Psoas muscle (tissue), 8 donors: ENCODE results near the gene RALGPS2. TPM values are rescaled to one million over a fixed set of nuclear protein-coding genes. Genes with fewer than 3 reads are reported as not detected.
"Not testable (repeated sequence)": the region's sequence is repeated elsewhere in the genome, so short reads cannot be mapped to it uniquely, and the experiment has no call there.

Experiments
- ATAC-seq, 4 donors: fragments of 200-7000 bp; cut with Tn5 transposase; one replicate each; pipeline ENCODE4 v1.9.1; 2020; ENCODE audit warnings: moderate library complexity in 3 of 4, mild to moderate bottlenecking in 2 of 4
- DNase-seq, 2 donors: peaks; one replicate each; pipeline ENCODE4 v3.0.0-alpha.2; 2020
- H3K27ac ChIP-seq: fragments of 200-600 bp; one replicate; pipeline ENCODE4 v1.8.0; 2022
- H3K27me3 ChIP-seq, 3 donors: fragments of 200-600 bp in 1 of 3; one replicate each; pipeline versions ENCODE4 v1.6.1 to v1.8.0; 2013 to 2022; ENCODE audit warnings: low read length in 2 of 3, mild to moderate bottlenecking in 2 of 3, moderate library complexity in 1 of 3; ENCODE audit not compliant: insufficient read depth in 3 of 3
- H3K36me3 ChIP-seq, 2 donors: fragments of 200-600 bp in 1 of 2; one replicate each; pipeline versions ENCODE4 v1.6.1 to v1.8.0; 2013 to 2022; ENCODE audit warnings: low read depth in 1 of 2, mild to moderate bottlenecking in 1 of 2, moderate library complexity in 1 of 2; ENCODE audit not compliant: insufficient read depth in 1 of 2
- H3K4me1 ChIP-seq: fragments of 200-600 bp; one replicate; pipeline ENCODE4 v1.8.0; 2022
- H3K4me3 ChIP-seq: fragments of 200-600 bp; one replicate; pipeline ENCODE4 v1.8.0; 2022; ENCODE audit warnings: mild to moderate bottlenecking
- H3K9me3 ChIP-seq: fragments of 200-600 bp; one replicate; pipeline ENCODE4 v1.8.0; 2022
- WGBS, 3 donors: extraction: QIAGEN DNeasy Blood & Tissue Kit; methylation state at CpG; one replicate each; pipeline versions ENCODE4 v1.1.6 to v1.1.7; 2013; 5-methylcytosine and 5-hydroxymethylcytosine counted together
- intact Hi-C, 2 donors: fragments of 100-400 bp; cut with DNase I; formaldehyde crosslinking; loops; one replicate each; pipeline versions ENCODE4 v1.11.0 to v1.14.2; 2022
- polyA plus RNA-seq, 3 donors: library from polyadenylated mRNA; stranded (reverse); fragments of 200-250 nt; gene quantifications; one replicate each; pipeline ENCODE4 v1.2.3, GENCODE V29; 2013
- total RNA-seq, 4 donors: library from RNA; stranded (reverse); fragmentation: NEBNext Ultra II Directional in 2 of 4; extraction: Animal tissue kit (Norgen Biotek cat#: 25700) in 2 of 4; gene quantifications; one replicate each; pipeline versions ENCODE4 v1.2.1 to v1.2.4, GENCODE V29; 2021 to 2023
- TF ChIP-seq, protein P1 (sequence below): fragments of 200-600 bp; IDR thresholded peaks from one replicate; pipeline ENCODE4 v1.8.0; 2022; ENCODE audit warnings: antibody characterized with exemption
- donor health status: healthy with polysubstance abuse.
- donor health status: DM: no; HTN: no; CAD: no; lungs with moderate emphysema.
- donor health status: Bipolar disorder and iron deficiency.
- donor health status: healthy.
- donor health status: DM: yes; HTN: yes; CAD: no.
- donor health status: DM: no; HTN: no; CAD: no.
- donor health status: DM: no; HTN: no; CAD: no.
- donor health status: DM: yes; HTN: yes; CAD: no.

RALGPS2 gene
- total and polyA plus RNA-seq, 7 donors, result 0.69 to 6.2 (median 2.4) TPM

DNA sequence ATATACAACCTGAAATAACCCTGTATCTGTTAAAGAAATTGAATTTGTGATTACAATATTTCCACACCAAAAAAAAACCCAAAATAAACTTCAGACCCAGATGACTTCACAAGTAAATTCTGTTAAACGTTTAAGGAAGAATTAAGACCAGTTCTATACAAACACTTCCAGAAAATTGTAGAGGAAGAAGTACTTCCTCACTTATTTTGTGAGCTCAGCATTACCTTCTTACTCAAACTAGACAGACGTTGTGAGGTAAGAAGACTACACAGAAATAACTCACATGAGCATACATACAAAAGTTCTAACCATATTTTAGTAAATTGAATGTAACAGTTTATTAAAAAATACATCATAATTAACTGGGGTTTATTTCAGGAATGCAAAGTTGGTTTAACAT lies 18.8 kb downstream of the RALGPS2 start:
- intact Hi-C loops, result no loop called here

DNA sequence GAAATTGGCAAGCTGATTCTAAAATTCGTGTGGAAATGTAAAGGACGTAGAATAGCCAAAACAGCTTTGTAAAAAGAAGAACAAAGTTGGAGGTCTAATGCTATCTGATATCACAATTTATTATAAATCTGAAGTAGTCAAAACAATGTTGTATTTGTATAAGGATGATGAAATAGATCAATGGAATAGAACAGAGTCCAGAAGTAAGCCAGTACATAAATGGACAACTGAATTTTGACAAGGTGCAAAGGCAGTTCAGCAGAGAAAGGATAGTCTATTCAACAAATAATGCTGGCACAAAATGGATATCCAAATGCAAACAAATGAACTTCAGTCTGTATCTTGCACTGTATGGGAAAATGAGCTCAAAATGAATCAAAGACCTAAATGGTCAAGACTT lies 20.2 kb downstream of the RALGPS2 start:
- WGBS, 3 donors, result 80 to 87% (median 83%) methylated on average over 2 of the region's 2 CpGs
- Histone ChIP-seq H3K36me3 (no peaks in the 10 kb centered on the region), H3K27me3 (no peaks in the 10 kb centered on the region), H3K4me1 (no peaks in the 10 kb centered on the region), H3K27ac (no peak overlapping the region), H3K4me3 (no peak overlapping the region), H3K9me3 (no peaks in the 10 kb centered on the region)
- ATAC-seq (no peak), DNase-seq (no peak)
- TF ChIP-seq, protein P1, sequence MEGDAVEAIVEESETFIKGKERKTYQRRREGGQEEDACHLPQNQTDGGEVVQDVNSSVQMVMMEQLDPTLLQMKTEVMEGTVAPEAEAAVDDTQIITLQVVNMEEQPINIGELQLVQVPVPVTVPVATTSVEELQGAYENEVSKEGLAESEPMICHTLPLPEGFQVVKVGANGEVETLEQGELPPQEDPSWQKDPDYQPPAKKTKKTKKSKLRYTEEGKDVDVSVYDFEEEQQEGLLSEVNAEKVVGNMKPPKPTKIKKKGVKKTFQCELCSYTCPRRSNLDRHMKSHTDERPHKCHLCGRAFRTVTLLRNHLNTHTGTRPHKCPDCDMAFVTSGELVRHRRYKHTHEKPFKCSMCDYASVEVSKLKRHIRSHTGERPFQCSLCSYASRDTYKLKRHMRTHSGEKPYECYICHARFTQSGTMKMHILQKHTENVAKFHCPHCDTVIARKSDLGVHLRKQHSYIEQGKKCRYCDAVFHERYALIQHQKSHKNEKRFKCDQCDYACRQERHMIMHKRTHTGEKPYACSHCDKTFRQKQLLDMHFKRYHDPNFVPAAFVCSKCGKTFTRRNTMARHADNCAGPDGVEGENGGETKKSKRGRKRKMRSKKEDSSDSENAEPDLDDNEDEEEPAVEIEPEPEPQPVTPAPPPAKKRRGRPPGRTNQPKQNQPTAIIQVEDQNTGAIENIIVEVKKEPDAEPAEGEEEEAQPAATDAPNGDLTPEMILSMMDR, result no peak
- intact Hi-C loops, result no loop called here

More for the DNA sequence above, 18.8 kb downstream of the RALGPS2 start:
- TF ChIP-seq, protein P1, result no peak
- Histone ChIP-seq H3K36me3 (no peaks in the 10 kb centered on the region), H3K4me1 (no peaks in the 10 kb centered on the region), H3K27me3 (no peaks in the 10 kb centered on the region), H3K4me3 (no peak overlapping the region), H3K9me3 (no peaks in the 10 kb centered on the region), H3K27ac (no peak overlapping the region)
- WGBS, 3 donors, result 84 to 87% (median 84%) methylated on average over 2 of the region's 2 CpGs
- no peak for ATAC-seq
- DNase-seq, result no peak

DNA sequence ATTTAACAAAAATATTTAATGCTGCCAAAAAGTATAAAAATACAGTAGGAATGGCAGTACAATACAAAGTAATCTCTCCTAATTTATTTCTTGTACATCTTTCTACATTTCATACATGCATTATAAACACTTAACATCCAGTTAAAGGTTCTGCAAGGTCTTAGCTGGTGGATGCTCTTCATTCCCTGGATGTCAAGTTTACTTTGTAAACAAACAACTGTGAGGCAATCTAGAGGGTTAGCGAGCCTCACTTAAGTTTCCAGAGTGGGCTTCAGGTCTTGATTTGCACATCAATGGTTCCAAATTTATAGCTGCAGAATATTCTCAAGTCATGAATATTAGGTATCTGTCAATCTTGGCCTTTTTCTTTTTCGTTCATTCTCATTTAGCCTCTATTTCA lies 21.3 kb downstream of the RALGPS2 start:
- intact Hi-C loops, result no loop called here

DNA sequence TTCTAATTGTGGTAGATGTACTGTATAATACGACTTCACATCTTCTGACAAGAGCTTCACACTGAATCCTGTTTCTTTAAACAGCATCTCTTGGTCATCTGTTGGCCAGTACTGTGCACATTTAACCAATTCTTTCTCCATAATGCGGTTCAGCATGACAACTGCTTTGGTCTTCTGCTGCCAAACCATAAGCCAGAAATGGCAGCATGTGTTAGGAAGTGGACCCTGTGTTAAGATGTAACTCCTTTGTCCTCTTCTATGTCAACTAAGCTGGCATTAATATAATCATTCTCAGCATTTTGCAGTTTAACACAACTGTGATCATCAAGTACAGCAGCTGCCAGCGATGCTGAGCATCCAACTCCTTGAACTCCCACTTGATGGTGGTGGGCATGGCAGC lies 22.3 kb downstream of the RALGPS2 start:
- ATAC-seq, H3K4me1 ChIP-seq: not testable (repeated sequence)
- WGBS, 3 donors, result 47 to 69% (median 53%) methylated on average over 3 of the region's 3 CpGs

More for the DNA sequence above, 21.3 kb downstream of the RALGPS2 start:
- Histone ChIP-seq H3K4me3 (no peak overlapping the region), H3K27me3 (no peaks in the 10 kb centered on the region), H3K9me3 (no peaks in the 10 kb centered on the region), H3K4me1 (no peaks in the 10 kb centered on the region), H3K27ac (no peak overlapping the region), H3K36me3 (no peaks in the 10 kb centered on the region)
- TF ChIP-seq, protein P1, result no peak
- DNase-seq (no peak), ATAC-seq (no peak)
- 94 to 98% (median 98%) methylated on average over 2 of the region's 2 CpGs for WGBS, 3 donors

DNA sequence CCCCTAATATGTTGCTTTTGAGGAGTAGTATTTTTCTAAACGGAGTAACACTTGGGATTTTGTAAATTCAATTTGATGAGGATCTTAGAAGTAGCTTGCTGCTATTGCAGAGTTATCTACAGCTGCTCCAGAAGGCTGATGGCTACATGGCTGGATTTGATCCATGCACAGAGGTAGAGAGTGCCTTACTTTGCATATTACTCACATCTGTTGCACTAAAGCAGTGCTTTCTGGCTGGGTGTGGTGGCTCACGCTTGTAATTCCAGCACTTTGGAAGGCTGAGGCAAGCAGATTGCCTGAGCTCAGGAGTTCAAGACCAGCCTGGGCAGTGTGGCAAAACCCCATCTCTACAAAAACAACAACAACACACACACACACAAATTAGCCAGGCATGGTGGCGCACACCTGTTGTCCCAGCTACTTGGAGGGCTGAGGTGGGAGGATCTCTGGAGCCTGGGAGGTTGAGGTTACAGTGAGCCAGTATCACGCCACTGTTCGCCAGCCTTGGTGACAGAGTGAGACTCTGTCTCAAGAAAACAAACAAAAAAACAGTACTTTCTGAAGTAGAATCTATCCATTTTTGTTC lies 24.6 kb downstream of the RALGPS2 start:
- Histone ChIP-seq H3K27me3 (no peaks in the 10 kb centered on the region), H3K9me3 (peaks cover 4% of the 10 kb centered on the region), H3K4me1 (no peaks in the 10 kb centered on the region), H3K36me3 (no peaks in the 10 kb centered on the region), H3K4me3 (no peak overlapping the region), H3K27ac (no peak overlapping the region)
- TF ChIP-seq, protein P1, result no peak
- ATAC-seq (no peak), DNase-seq (no peak)
- intact Hi-C loops, result loop anchor here in 1 of 2 donors (5.0 kb wide), 1 partner anchor 207 kb away; no protein-coding TSS in a partner anchor
- 79 to 85% (median 80%) methylated on average over 5 of the region's 5 CpGs for WGBS, 3 donors

More for the DNA sequence above, 22.3 kb downstream of the RALGPS2 start:
- H3K4me3 ChIP-seq, intact Hi-C loops, DNase-seq, H3K27ac ChIP-seq, H3K36me3 ChIP-seq, H3K9me3 ChIP-seq, H3K27me3 ChIP-seq: not testable (repeated sequence)
